GM10248 (cell line): ENCODE measurements around the gene LPAR3.
"Not testable (repeated sequence)": the region's sequence is repeated elsewhere in the genome, so short reads cannot be mapped to it uniquely, and the experiment has no call there.

Experiments
- CTCF ChIA-PET: fragments of 300-600 bp; sonication (Branson Sonifier 250); formaldehyde crosslinking; extraction: SDS; loops from one replicate; lab custom pipeline; 2021; ENCODE audit warnings: antibody characterized with exemption; lab: Yijun Ruan, JAX
- POLR2A ChIA-PET: fragments of 350-650 bp; sonication (Branson Sonifier 250); formaldehyde crosslinking; extraction: SDS; loops from one replicate; lab custom pipeline; 2020; ENCODE audit warnings: antibody characterized with exemption; lab: Yijun Ruan, JAX
- DNase-seq: peaks from one replicate; pipeline ENCODE4 v3.0.0; 2012; ENCODE audit errors: extremely low spot score
- CTCF ChIP-seq: IDR thresholded peaks from 2 replicates; pipeline ENCODE4 v1.5.1; 2012; ENCODE audit warnings: mild to moderate bottlenecking, low read depth; ENCODE audit errors: extremely low read depth, missing control alignments, control extremely low read depth

Gene LPAR3

GRCh38 chr1:84920159-84920558 is 27.2 kb upstream of the LPAR3 start:
- no peak for TF ChIP-seq CTCF
- ChIA-PET CTCF (interaction anchor here (1.4 to 2.9 kb wide), 2 partner anchors 15 to 138 kb away, joined by 3 to 15 read pairs; no protein-coding TSS in a partner anchor), POLR2A (no interaction called here)
- no peak for DNase-seq

DNA sequence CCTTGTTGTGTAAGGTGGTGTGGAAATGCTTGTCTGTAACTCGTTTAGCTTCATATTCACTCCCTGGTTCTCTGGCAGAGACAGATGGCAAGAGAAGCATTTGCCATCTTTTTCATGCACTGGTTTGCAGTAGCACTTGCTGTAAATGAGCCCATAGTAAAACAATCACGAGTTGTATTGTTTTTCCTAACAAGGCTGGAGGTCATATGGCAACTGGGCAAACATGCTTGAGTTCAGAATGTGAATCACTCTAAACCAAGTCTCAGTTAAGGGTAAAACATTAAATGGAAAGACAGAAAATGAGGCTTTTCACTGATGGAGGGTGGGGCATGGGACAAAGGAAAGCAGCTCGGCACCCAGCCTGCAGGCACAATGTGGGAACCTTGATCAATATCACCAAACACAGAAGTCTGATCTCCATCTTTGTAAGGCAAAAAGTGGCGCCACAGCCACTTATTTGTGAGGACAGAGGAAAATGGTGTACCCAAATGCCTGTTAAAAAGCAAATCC is 26.5 kb upstream of the LPAR3 start:
- ChIA-PET CTCF (interaction anchor here (1.2 to 2.9 kb wide), 3 partner anchors 9 to 137 kb away, joined by 3 to 15 read pairs (median 4); no protein-coding TSS in a partner anchor), POLR2A (no interaction called here)
- TF ChIP-seq CTCF = no peak
- no peak for DNase-seq

GRCh38 chr1:84918726-84919336 is 25.8 kb upstream of the LPAR3 start:
- TF ChIP-seq CTCF = no peak
- ChIA-PET CTCF (interaction anchor here (1.0 to 2.9 kb wide), 4 partner anchors 9 to 244 kb away, joined by 3 to 15 read pairs (median 4); no protein-coding TSS in a partner anchor), POLR2A (no interaction called here)
- no peak for DNase-seq

- TF ChIP-seq CTCF = no peak
- ChIA-PET POLR2A (no interaction called here), CTCF (no interaction called here)
- no peak for DNase-seq
Observed at GRCh38 chr1:84916897-84917296, 23.9 kb upstream of the LPAR3 start.

DNA sequence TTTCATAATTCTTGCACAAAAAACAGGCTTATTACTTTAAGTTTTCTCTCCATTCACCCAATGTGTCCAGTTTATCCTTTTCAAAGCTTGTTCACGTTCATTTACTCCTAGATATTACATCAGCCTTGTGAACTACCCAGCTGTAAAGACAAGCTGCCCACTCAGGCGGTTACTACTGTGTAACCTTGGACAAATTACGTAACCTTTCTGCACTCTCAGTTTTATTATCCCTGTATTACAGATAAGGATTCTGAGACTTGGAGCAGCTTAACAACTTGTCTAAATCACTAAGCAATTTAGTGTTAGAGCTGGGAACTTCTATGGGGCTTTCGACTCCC is 20.5 kb upstream of the LPAR3 start:
- POLR2A ChIA-PET = no interaction called here
- CTCF ChIA-PET = interaction anchor here (1.0 to 1.6 kb wide), 5 partner anchors 9 to 29 kb away, joined by 3 to 4 read pairs (median 3); no protein-coding TSS in a partner anchor
- TF ChIP-seq CTCF = no peak
- no peak for DNase-seq

GRCh38 chr1:84912726-84913554 is 19.9 kb upstream of the LPAR3 start:
- DNase-seq = no peak
- CTCF ChIA-PET = interaction anchor here (1.0 to 1.6 kb wide), 5 partner anchors 8 to 28 kb away, joined by 3 to 4 read pairs (median 3); no protein-coding TSS in a partner anchor
- POLR2A ChIA-PET = no interaction called here

GRCh38 chr1:84908746-84909464 is 15.9 kb upstream of the LPAR3 start:
- POLR2A ChIA-PET, CTCF ChIA-PET, DNase-seq: not testable (repeated sequence)

More at GRCh38 chr1:84912726-84913554, 19.9 kb upstream of the LPAR3 start:
- no peak for TF ChIP-seq CTCF
